GM23338 (cell line): ENCODE data around the gene KRTAP12-3. TPM values are rescaled to one million over a fixed set of nuclear protein-coding genes. Genes with fewer than 3 reads are reported as not detected.

Experiments
- ATAC-seq: fragments of 200-7000 bp; cut with Tn5 transposase; 3 replicates; pipeline ENCODE4 v1.9.1; 2020
- DNase-seq: peaks from one replicate; pipeline ENCODE4 v3.0.0-alpha.2; 2015; ENCODE audit warnings: low spot score
- H2AFZ ChIP-seq: fragments of 200-600 bp; sonication (generic); 2 replicates; pipeline ENCODE4 v1.8.0; 2016; ENCODE audit warnings: antibody characterized with exemption, mild to moderate bottlenecking, moderate library complexity
- H3F3A ChIP-seq: fragments of 200-600 bp; sonication (generic); replicated peaks from 2 replicates; pipeline ENCODE4 v1.8.0; 2017; ENCODE audit warnings: antibody characterized with exemption, mixed run types, low read depth
- H3K27ac ChIP-seq: fragments of 200-600 bp; sonication (generic); 2 replicates; pipeline ENCODE4 v1.6.1; 2016; ENCODE audit warnings: low read depth
- H3K27me3 ChIP-seq: fragments of 200-600 bp; sonication (generic); 2 replicates; pipeline ENCODE4 v1.8.0; 2016; ENCODE audit warnings: mild to moderate bottlenecking, mixed run types, moderate library complexity; ENCODE audit not compliant: insufficient read depth
- H3K36me3 ChIP-seq: fragments of 200-600 bp; sonication (generic); 2 replicates; pipeline ENCODE4 v1.8.0; 2016; ENCODE audit warnings: mild to moderate bottlenecking; ENCODE audit not compliant: insufficient read depth
- H3K4me1 ChIP-seq: fragments of 200-600 bp; sonication (generic); 2 replicates; pipeline ENCODE4 v1.8.0; 2016; ENCODE audit warnings: mild to moderate bottlenecking, moderate library complexity; ENCODE audit not compliant: insufficient read depth
- H3K4me2 ChIP-seq: fragments of 200-600 bp; sonication (generic); 2 replicates; pipeline ENCODE4 v1.7.1; 2017; ENCODE audit warnings: mixed run types
- H3K4me3 ChIP-seq: fragments of 200-600 bp; sonication (generic); 2 replicates; pipeline ENCODE4 v1.6.1; 2016; ENCODE audit warnings: mixed run types
- H3K79me2 ChIP-seq: fragments of 200-600 bp; sonication (generic); replicated peaks from 2 replicates; pipeline ENCODE4 v1.8.0; 2017; ENCODE audit warnings: mild to moderate bottlenecking; ENCODE audit not compliant: insufficient read depth
- H3K9me2 ChIP-seq: fragments of 200-600 bp; sonication (generic); 2 replicates; pipeline ENCODE4 v1.8.0; 2017; ENCODE audit not compliant: insufficient read depth
- H4K20me1 ChIP-seq: fragments of 200-600 bp; sonication (generic); replicated peaks from 2 replicates; pipeline ENCODE4 v1.8.0; 2017; ENCODE audit warnings: mild to moderate bottlenecking; ENCODE audit not compliant: insufficient read depth
- H3K27ac Mint-ChIP-seq: 2 replicates; pipeline ENCODE4 v1.8.0; 2020; ENCODE audit warnings: inconsistent platforms, mild to moderate bottlenecking, moderate library complexity, mixed read lengths
- H3K27me3 Mint-ChIP-seq: 3 replicates; pipeline ENCODE4 v1.8.0; 2022; ENCODE audit warnings: low read depth, mild to moderate bottlenecking, moderate library complexity, mixed read lengths, inconsistent platforms; ENCODE audit not compliant: insufficient read depth, poor library complexity
- H3K36me3 Mint-ChIP-seq: 3 replicates; pipeline ENCODE4 v1.8.0; 2021; ENCODE audit warnings: low read depth, mild to moderate bottlenecking, inconsistent platforms, moderate library complexity, mixed read lengths
- H3K4me1 Mint-ChIP-seq: 3 replicates; pipeline ENCODE4 v1.8.0; 2020; ENCODE audit warnings: mild to moderate bottlenecking, inconsistent platforms, mixed read lengths
- H3K4me3 Mint-ChIP-seq: 3 replicates; pipeline ENCODE4 v1.8.0; 2021; ENCODE audit warnings: moderate library complexity, mild to moderate bottlenecking, inconsistent platforms, mixed read lengths
- H3K9me3 Mint-ChIP-seq: 3 replicates; pipeline ENCODE4 v1.8.0; 2020; ENCODE audit warnings: moderate library complexity, mild to moderate bottlenecking, inconsistent platforms, mixed read lengths
- ETS1 ChIP-seq: IDR thresholded peaks from 2 replicates; pipeline ENCODE4 v1.6.1; 2016; ENCODE audit warnings: antibody characterized with exemption
- EZH2phosphoT487 ChIP-seq: fragments of 200-600 bp; sonication (generic); IDR thresholded peaks from one replicate; pipeline ENCODE4 v1.8.1; 2018; ENCODE audit warnings: antibody characterized with exemption; ENCODE audit not compliant: unreplicated experiment
- POLR2AphosphoS5 ChIP-seq: IDR thresholded peaks from 2 replicates; pipeline ENCODE4 v1.6.1; 2016; ENCODE audit warnings: antibody characterized with exemption, low read depth
- STAT1 ChIP-seq: IDR thresholded peaks from one replicate; pipeline ENCODE4 v1.6.1; 2016; ENCODE audit warnings: antibody characterized with exemption; ENCODE audit not compliant: unreplicated experiment
- ZNF331 ChIP-seq: fragments of 250-450 bp; sonication (Bioruptor Pico); IDR thresholded peaks from 2 replicates; pipeline ENCODE4 v1.5.0; 2020; ENCODE audit warnings: low read depth, mild to moderate bottlenecking, moderate library complexity
- ZNF462 ChIP-seq: fragments of 250-450 bp; sonication (Bioruptor Pico); IDR thresholded peaks from 2 replicates; pipeline ENCODE4 v1.5.0; 2020; ENCODE audit warnings: mild to moderate bottlenecking, moderate library complexity
- polyA plus RNA-seq: library from polyadenylated mRNA; unstranded; fragments of >200 nt; fragmentation: Nextera tagmentation; extraction: Ambion mirVana; gene quantifications from 2 replicates; pipeline ENCODE4 v1.2.1, GENCODE V29; 2016
- total RNA-seq: library from RNA; depleted of rRNA; stranded (reverse); fragments of >200 nt; shearing (Covaris generic); gene quantifications from 2 replicates; pipeline ENCODE4 v1.2.3, GENCODE V29; 2014

The KRTAP12-3 gene
- total and polyA plus RNA-seq, 2 experiments from 2014 or later = not detected

- peak; percentile 36 for ATAC-seq
These were observed 1.3 kb downstream of the KRTAP12-3 start for GRCh38 chr21:44658913-44659595.

More at GRCh38 chr21:44658913-44659595, 1.3 kb downstream of the KRTAP12-3 start:
- Mint-ChIP-seq H3K9me3 (peaks cover 18% of the 10 kb centered on the region), H3K36me3 (peaks cover 9% of the 10 kb centered on the region; the same call in 2 of the 3 replicates), H3K27ac (peak overlapping the region; percentile 47; the same call in 1 of the 2 replicates), H3K27me3 (peaks cover 8% of the 10 kb centered on the region), H3K4me3 (no peak overlapping the region), H3K4me1 (peaks cover 30% of the 10 kb centered on the region)
- peak overlapping the region; percentile 86 for H2AFZ ChIP-seq
- DNase-seq = no peak
- H3K79me2 ChIP-seq = no peaks in the 10 kb centered on the region
- no peaks in the 10 kb centered on the region for H3K27me3 ChIP-seq
- H4K20me1 ChIP-seq = no peaks in the 10 kb centered on the region
- H3K27ac ChIP-seq = no peak overlapping the region
- H3K36me3 ChIP-seq = no peaks in the 10 kb centered on the region
- H3F3A ChIP-seq = 0 out of 2 replicates have a peak, but pooled peaks cover 3% of the 10 kb centered on the region
- peak overlapping the region; percentile 47; the same call in 1 of the 2 replicates for H3K4me2 ChIP-seq
- no peaks in the 10 kb centered on the region for H3K9me2 ChIP-seq
- H3K4me3 ChIP-seq = no peak overlapping the region
- no peak for TF ChIP-seq STAT1
- TF ChIP-seq POLR2AphosphoS5 = no peak
- TF ChIP-seq ZNF331 (CRISPR knock-in tag) = no peak
- TF ChIP-seq ETS1 = no peak
- no peak for TF ChIP-seq ZNF462
- no peak for TF ChIP-seq EZH2phosphoT487
- H3K4me1 ChIP-seq = peaks cover 31% of the 10 kb centered on the region
